Measurements from ENCODE around the gene AFF4. TPM values are rescaled to one million over a fixed set of nuclear protein-coding genes. Genes with fewer than 3 reads are reported as not detected.
A peak's percentile ranks its signal among the peaks of the same experiment; 100 is the strongest.

The AFF4 gene
- total and polyA plus RNA-seq, 9 of the 15 experiments (the other 6 are each of a cell fraction or from before 2014, with no cell fraction given) = 1.7 to 25.8 (median 17.9) TPM

- Histone ChIP-seq H3K36me3 (ENCODE audit: control insufficient read depth, insufficient read depth, low read length) (no peaks in the 10 kb centered on the region), H4K20me1 (replicated peaks; ENCODE audit: control insufficient read depth, insufficient read depth, low read length) (no peaks in the 10 kb centered on the region), H2AFZ (ENCODE audit: low read depth, low read length) (peak overlapping the region; percentile 75), H3K9me3 (replicated peaks; ENCODE audit: control insufficient read depth, insufficient read depth, low read depth, low read length) (no peaks in the 10 kb centered on the region), H3K9me1 (ENCODE audit: control insufficient read depth, insufficient read depth, low read length) (no peaks in the 10 kb centered on the region), H3K4me1 (replicated peaks in 1 of 2; ENCODE audit: control insufficient read depth in 2 of 2, insufficient read depth in 2 of 2, low read length in 2 of 2) (peaks cover 0 to 14% of the 10 kb centered on the region in 2 experiments; a peak in 3 of 5 replicates), H3K27me3 (ENCODE audit: control insufficient read depth in 2 of 2, insufficient read depth in 2 of 2, low read length in 2 of 2) (no peaks in the 10 kb centered on the region), H3K4me3 (no peak overlapping the region), H3K27ac (ENCODE audit: extremely low read depth, low read depth, low read length) (no peak overlapping the region), H3K4me2 (ENCODE audit: insufficient read depth, low read length) (no peak overlapping the region), H3K79me2 (ENCODE audit: control insufficient read depth, insufficient read depth, low read length) (no peaks in the 10 kb centered on the region), H3K9ac (ENCODE audit: insufficient read depth in 1 of 2, low read depth in 2 of 2, low read length in 2 of 2) (no peak overlapping the region)
- intact Hi-C loops (cut with micrococcal nuclease) = no loop called here
- 4% methylated on average over 1 of the region's 1 CpG for WGBS (ENCODE audit: insufficient coverage, low coverage, missing lambda C conversion rate)
- no peak for DNase-seq (ENCODE audit: extremely low read depth in 1 of 4, low spot score in 3 of 4)
- no peak for FAIRE-seq
- BruUV-seq (replicated peaks) = no TSS peak
- in situ Hi-C loops (cut with MboI) = no loop called here
- POLR2A ChIA-PET = interaction anchor here (0.7 to 3.1 kb wide), 8 partner anchors 9 to 474 kb away, joined by 3 to 25 read pairs (median 8); partner anchors contain the start of genes GDF9 and UQCRQ
- CTCF ChIA-PET (ENCODE audit: low intra/inter-chr PET ratio) = no interaction called here
- peak; percentile 46 for ATAC-seq
- TF ChIP-seq PATZ1 (CRISPR knock-in tag; IDR thresholded peaks at IDR 0.05; ENCODE audit: borderline replicate concordance) = no peak
- peak; percentile 57; the same call in 1 of the 2 replicates for TF ChIP-seq IRF9 (tag; IDR thresholded peaks at IDR 0.05)
- peak; percentile 36; the same call in 1 of the 2 replicates for TF ChIP-seq NR2C1 (IDR thresholded peaks at IDR 0.05)
- TF ChIP-seq NR2C1 (tag; IDR thresholded peaks at IDR 0.05) = peak; percentile 64
- TF ChIP-seq RNF219 (CRISPR knock-in tag; IDR thresholded peaks at IDR 0.05) = no peak
- TF ChIP-seq ELF1 (tag; IDR thresholded peaks at IDR 0.05) = 0 out of 2 replicates have a peak, but pooled peaks have one; percentile 17
- no peak for TF ChIP-seq NR2C2 (CRISPR knock-in tag; IDR thresholded peaks at IDR 0.05)
- TF ChIP-seq NR2C2 (tag; IDR thresholded peaks at IDR 0.05) = peak; percentile 78
- TF ChIP-seq EP400 (IDR thresholded peaks at IDR 0.05) = peak; percentile 38; the same call in 1 of the 2 replicates
- no peak for TF ChIP-seq ZNF778 (CRISPR knock-in tag; IDR thresholded peaks at IDR 0.05)
- TF ChIP-seq ZNF551 (CRISPR knock-in tag; IDR thresholded peaks at IDR 0.05) = no peak
- TF ChIP-seq JUND (IDR thresholded peaks at IDR 0.05; ENCODE audit: borderline replicate concordance, low read depth, low read length) = peak; percentile 37; the same call in 1 of the 2 replicates
- peak; percentile 38; the same call in 1 of the 3 replicates for TF ChIP-seq JUND (tag; IDR thresholded peaks at IDR 0.05; ENCODE audit: borderline replicate concordance, low read depth, low read length)
- no peak for TF ChIP-seq RBM17 (IDR thresholded peaks at IDR 0.05; ENCODE audit: borderline replicate concordance, low read depth, low read length)
- TF ChIP-seq THRAP3 (IDR thresholded peaks at IDR 0.05; ENCODE audit: borderline replicate concordance) = no peak
- no peak for TF ChIP-seq NR2F6 (CRISPR knock-in tag; IDR thresholded peaks at IDR 0.05)
Observed at GRCh38 chr5:132849347-132849746, 114.1 kb downstream of the AFF4 start.

All from K562 (cell line).